H9 (cell line): ENCODE data around the gene BZW2. TPM values are rescaled to one million over a fixed set of nuclear protein-coding genes. Genes with fewer than 3 reads are reported as not detected.

Experiments
- DNase-seq: peaks from one replicate; pipeline ENCODE4 v3.0.0-alpha.2; 2017
- H2AFZ ChIP-seq: one replicate; pipeline ENCODE4 v1.6.1; 2013; ENCODE audit warnings: mild to moderate bottlenecking, low read length, control low read depth, moderate library complexity
- H2AK5ac ChIP-seq: 2 replicates; pipeline ENCODE4 v1.6.1; 2013; ENCODE audit warnings: low read length, control low read depth, mixed read lengths; ENCODE audit not compliant: insufficient read length
- H2BK120ac ChIP-seq: one replicate; pipeline ENCODE4 v1.6.1; 2013; ENCODE audit warnings: low read depth, mild to moderate bottlenecking, low read length, control low read depth, inconsistent platforms; ENCODE audit not compliant: poor library complexity, severe bottlenecking
- H2BK12ac ChIP-seq: 2 replicates; pipeline ENCODE4 v1.6.1; 2013; ENCODE audit warnings: low read length, control low read depth, mixed read lengths, low read depth; ENCODE audit not compliant: insufficient read length
- H2BK15ac ChIP-seq: 2 replicates; pipeline ENCODE4 v1.6.1; 2013; ENCODE audit warnings: low read depth, low read length, control low read depth
- H2BK20ac ChIP-seq: one replicate; pipeline ENCODE4 v1.6.1; 2013; ENCODE audit warnings: low read depth, mild to moderate bottlenecking, low read length, control low read depth, inconsistent platforms; ENCODE audit not compliant: poor library complexity, severe bottlenecking
- H2BK5ac ChIP-seq: 2 replicates; pipeline ENCODE4 v1.6.1; 2013; ENCODE audit warnings: low read length, control low read depth, mixed read lengths; ENCODE audit not compliant: insufficient read length
- H3K14ac ChIP-seq: 2 replicates; pipeline ENCODE4 v1.6.1; 2013; ENCODE audit warnings: low read length, control low read depth; ENCODE audit not compliant: insufficient read depth
- H3K18ac ChIP-seq: 2 replicates; pipeline ENCODE4 v1.6.1; 2013; ENCODE audit warnings: low read depth, mild to moderate bottlenecking, mixed read lengths, low read length, control low read depth; ENCODE audit not compliant: insufficient read length
- H3K23ac ChIP-seq: 2 replicates; pipeline ENCODE4 v1.6.1; 2013; ENCODE audit warnings: low read length, control low read depth, mixed read lengths, low read depth; ENCODE audit not compliant: insufficient read length
- H3K23me2 ChIP-seq: 2 replicates; pipeline ENCODE4 v1.6.1; 2013; ENCODE audit warnings: low read depth, mild to moderate bottlenecking, mixed read lengths, low read length, control low read depth; ENCODE audit not compliant: insufficient read length, poor library complexity, severe bottlenecking
- H3K27ac ChIP-seq: 2 replicates; pipeline ENCODE4 v1.5.1; 2013; ENCODE audit warnings: low read length, control low read depth, mixed read lengths, low read depth; ENCODE audit not compliant: insufficient read length
- H3K27me3 ChIP-seq: 2 replicates; pipeline ENCODE4 v1.6.1; 2013; ENCODE audit warnings: low read length, control low read depth, inconsistent platforms; ENCODE audit not compliant: insufficient read depth
- H3K4ac ChIP-seq: 2 replicates; pipeline ENCODE4 v1.6.1; 2013; ENCODE audit warnings: low read depth, mild to moderate bottlenecking, control low read depth, inconsistent platforms, low read length, moderate library complexity
- H3K4me1 ChIP-seq: 2 replicates; pipeline ENCODE4 v1.6.1; 2013; ENCODE audit warnings: low read length, control low read depth, inconsistent platforms; ENCODE audit not compliant: insufficient read depth
- H3K4me2 ChIP-seq: 2 replicates; pipeline ENCODE4 v1.6.1; 2013; ENCODE audit warnings: low read length, control low read depth, mixed read lengths; ENCODE audit not compliant: insufficient read length, insufficient read depth
- H3K56ac ChIP-seq: 2 replicates; pipeline ENCODE4 v1.6.1; 2013; ENCODE audit warnings: low read depth, mild to moderate bottlenecking, mixed read lengths, low read length, control low read depth; ENCODE audit not compliant: insufficient read length
- H3K79me1 ChIP-seq: 2 replicates; pipeline ENCODE4 v1.6.1; 2013; ENCODE audit warnings: low read depth, mild to moderate bottlenecking, moderate library complexity, low read length, control low read depth, inconsistent platforms; ENCODE audit not compliant: insufficient read depth, poor library complexity, severe bottlenecking
- H3K79me2 ChIP-seq: 2 replicates; pipeline ENCODE4 v1.6.1; 2013; ENCODE audit warnings: low read length, control low read depth, inconsistent platforms; ENCODE audit not compliant: insufficient read depth
- H3K9ac ChIP-seq: 2 replicates; pipeline ENCODE4 v1.6.1; 2013; ENCODE audit warnings: low read length, control low read depth, mixed read lengths; ENCODE audit not compliant: insufficient read length; ENCODE audit errors: extremely low read depth
- H3K9me3 ChIP-seq: one replicate; pipeline ENCODE4 v1.6.1; 2013; ENCODE audit warnings: low read depth, low read length, inconsistent platforms; ENCODE audit not compliant: control insufficient read depth
- H3T11ph ChIP-seq: one replicate; pipeline ENCODE4 v1.6.1; 2013; ENCODE audit warnings: mild to moderate bottlenecking, low read length, control low read depth, inconsistent platforms
- H4K20me1 ChIP-seq: one replicate; pipeline ENCODE4 v1.6.1; 2013; ENCODE audit not compliant: control insufficient read depth, insufficient read length, insufficient read depth
- H4K5ac ChIP-seq: 2 replicates; pipeline ENCODE4 v1.6.1; 2013; ENCODE audit warnings: low read depth, mild to moderate bottlenecking, mixed read lengths, low read length, control low read depth; ENCODE audit not compliant: insufficient read length
- H4K8ac ChIP-seq: replicated peaks from 2 replicates; pipeline ENCODE4 v1.6.1; 2013; ENCODE audit warnings: low read length, control low read depth, mixed read lengths, low read depth; ENCODE audit not compliant: insufficient read length
- H4K91ac ChIP-seq: 2 replicates; pipeline ENCODE4 v1.6.1; 2013; ENCODE audit warnings: low read depth, mild to moderate bottlenecking, moderate library complexity, mixed read lengths, low read length, control low read depth; ENCODE audit not compliant: insufficient read length
- H3K27ac Mint-ChIP-seq, 3 experiments: 2 replicates in 2 of 3; 3 replicates in 1 of 3; pipeline ENCODE4 v1.8.0; 2020 to 2021; ENCODE audit warnings: mixed read lengths in 3 of 3, mild to moderate bottlenecking in 1 of 3, moderate library complexity in 1 of 3
- H3K27me3 Mint-ChIP-seq: 2 replicates; pipeline ENCODE4 v1.8.0; 2021; ENCODE audit warnings: low read depth, mild to moderate bottlenecking, moderate library complexity, mixed read lengths
- H3K36me3 Mint-ChIP-seq, 3 experiments: 2 replicates in 2 of 3; 3 replicates in 1 of 3; pipeline ENCODE4 v1.8.0; 2020 to 2021; ENCODE audit warnings: low read depth in 3 of 3, mixed read lengths in 3 of 3; ENCODE audit not compliant: insufficient read depth in 1 of 3
- H3K4me1 Mint-ChIP-seq, 2 experiments: 2 replicates each; pipeline ENCODE4 v1.8.0; 2020; ENCODE audit warnings: mixed read lengths in 2 of 2
- H3K4me3 Mint-ChIP-seq, 2 experiments: 2 replicates in 1 of 2; 3 replicates in 1 of 2; pipeline ENCODE4 v1.8.0; 2020 to 2021; ENCODE audit warnings: mild to moderate bottlenecking in 2 of 2, mixed read lengths in 2 of 2, moderate library complexity in 1 of 2
- H3K9me3 Mint-ChIP-seq, 2 experiments: 2 replicates in 1 of 2; 3 replicates in 1 of 2; pipeline ENCODE4 v1.8.0; 2020; ENCODE audit warnings: mild to moderate bottlenecking in 2 of 2, mixed read lengths in 2 of 2, moderate library complexity in 1 of 2
- total RNA-seq: library from RNA; stranded (reverse); gene quantifications from 2 replicates; pipeline ENCODE4 v1.2.1, GENCODE V29; 2021
- TF ChIP-seq, protein P1 (sequence below): fragments of 200-600 bp; sonication (generic); conservative IDR thresholded peaks from 3 replicates; pipeline ENCODE4 v1.8.0; 2021; ENCODE audit warnings: antibody characterized with exemption, mild to moderate bottlenecking

Gene BZW2
- total RNA-seq, 1 experiment from 2014 or later, result 64.6 TPM

DNA sequence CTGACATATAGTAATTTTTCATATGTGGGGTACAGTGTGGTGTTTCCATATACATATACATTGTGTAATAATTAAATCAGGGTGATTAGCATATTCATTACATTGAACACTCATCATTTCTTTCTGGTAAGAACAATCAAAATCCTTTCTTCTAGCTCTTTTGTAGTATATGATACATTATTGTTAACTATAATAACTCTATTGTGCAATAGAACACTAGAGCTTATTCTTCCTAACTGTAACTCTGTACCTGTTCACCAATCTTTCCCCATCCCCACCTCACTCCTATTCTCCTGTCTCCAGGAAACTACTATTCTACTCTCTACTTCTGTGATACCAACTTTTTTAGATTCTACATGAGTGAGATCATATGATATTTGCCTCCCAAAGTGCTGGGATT, 9.4 kb downstream of the BZW2 start:
- Histone ChIP-seq H3K27ac (no peak overlapping the region), H4K91ac (no peak overlapping the region), H3K18ac (no peak overlapping the region), H3K4me1 (peaks cover 2% of the 10 kb centered on the region; the same call in 1 of the 2 replicates), H3K27me3 (no peaks in the 10 kb centered on the region), H3K4me2 (no peak overlapping the region), H2BK120ac (no peak overlapping the region), H3K79me2 (peaks cover 15% of the 10 kb centered on the region; the same call in 1 of the 2 replicates), H3K4ac (no peak overlapping the region), H3K14ac (no peak overlapping the region), H3K79me1 (no peaks in the 10 kb centered on the region), H2AFZ (no peak overlapping the region), H4K8ac (no peak overlapping the region), H2BK20ac (no peak overlapping the region), H2AK5ac (no peak overlapping the region), H4K20me1 (no peaks in the 10 kb centered on the region), H3K9ac (no peak overlapping the region), H3T11ph (no peak overlapping the region), H3K56ac (no peak overlapping the region), H3K23ac (no peak overlapping the region), H4K5ac (no peak overlapping the region), H3K9me3 (no peaks in the 10 kb centered on the region), H2BK12ac (no peak overlapping the region), H2BK15ac (no peak overlapping the region), H3K23me2 (no peaks in the 10 kb centered on the region), H2BK5ac (no peak overlapping the region)
- Mint-ChIP-seq H3K9me3 (no peaks in the 10 kb centered on the region), H3K27ac (no peak overlapping the region; a peak in 1 of 7 replicates), H3K4me1 (peaks cover 20 to 26% of the 10 kb centered on the region in 2 experiments), H3K36me3 (peaks cover 0 to 2% (median 0%) of the 10 kb centered on the region in 3 experiments; a peak in 1 of 7 replicates), H3K4me3 (no peak overlapping the region), H3K27me3 (no peaks in the 10 kb centered on the region)
- TF ChIP-seq, protein P1, sequence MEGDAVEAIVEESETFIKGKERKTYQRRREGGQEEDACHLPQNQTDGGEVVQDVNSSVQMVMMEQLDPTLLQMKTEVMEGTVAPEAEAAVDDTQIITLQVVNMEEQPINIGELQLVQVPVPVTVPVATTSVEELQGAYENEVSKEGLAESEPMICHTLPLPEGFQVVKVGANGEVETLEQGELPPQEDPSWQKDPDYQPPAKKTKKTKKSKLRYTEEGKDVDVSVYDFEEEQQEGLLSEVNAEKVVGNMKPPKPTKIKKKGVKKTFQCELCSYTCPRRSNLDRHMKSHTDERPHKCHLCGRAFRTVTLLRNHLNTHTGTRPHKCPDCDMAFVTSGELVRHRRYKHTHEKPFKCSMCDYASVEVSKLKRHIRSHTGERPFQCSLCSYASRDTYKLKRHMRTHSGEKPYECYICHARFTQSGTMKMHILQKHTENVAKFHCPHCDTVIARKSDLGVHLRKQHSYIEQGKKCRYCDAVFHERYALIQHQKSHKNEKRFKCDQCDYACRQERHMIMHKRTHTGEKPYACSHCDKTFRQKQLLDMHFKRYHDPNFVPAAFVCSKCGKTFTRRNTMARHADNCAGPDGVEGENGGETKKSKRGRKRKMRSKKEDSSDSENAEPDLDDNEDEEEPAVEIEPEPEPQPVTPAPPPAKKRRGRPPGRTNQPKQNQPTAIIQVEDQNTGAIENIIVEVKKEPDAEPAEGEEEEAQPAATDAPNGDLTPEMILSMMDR, result no peak
- no peak for DNase-seq
